Measurements from ENCODE around the gene ODF2L.

ODF2L gene

DNA sequence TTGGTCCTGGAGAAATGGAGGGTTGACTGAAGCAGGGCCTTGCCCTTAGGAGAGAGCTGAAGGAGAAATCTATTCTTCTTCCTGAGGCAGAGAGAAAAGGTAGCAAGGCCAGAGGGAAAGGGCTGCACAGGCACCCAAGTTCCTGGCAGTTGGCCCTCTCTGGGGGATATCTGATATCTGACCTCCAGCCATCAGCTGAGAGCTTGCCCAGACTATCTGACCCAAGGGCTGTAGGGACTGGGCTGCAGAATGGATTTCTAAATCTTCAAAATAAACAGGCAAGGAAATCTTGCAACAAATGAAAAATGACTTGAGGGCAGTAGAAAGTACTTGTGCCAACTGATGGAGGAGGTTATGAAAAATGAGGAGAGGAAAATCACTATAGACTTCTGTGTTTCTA, 27.4 kb upstream of the ODF2L start:
- TF ChIP-seq MAX (IDR thresholded peaks at IDR 0.05; ENCODE audit: low read depth, low read length) (no peak), POLR2A (IDR thresholded peaks at IDR 0.05; ENCODE audit: extremely low read depth, insufficient read length) (no peak), MYC (IDR thresholded peaks at IDR 0.05; ENCODE audit: low read depth, low read length) (no peak), CTCF (IDR thresholded peaks at IDR 0.05; ENCODE audit: low read depth, low read length) (no peak)
- no peak for DNase-seq (ENCODE audit: low read depth)
- H3K4me3 ChIP-seq (ENCODE audit: low read depth, low read length): no peak overlapping the region

- no peak for DNase-seq (ENCODE audit: low read depth)
- TF ChIP-seq CTCF (IDR thresholded peaks at IDR 0.05; ENCODE audit: low read depth, low read length) (no peak), POLR2A (IDR thresholded peaks at IDR 0.05; ENCODE audit: extremely low read depth, insufficient read length) (no peak), MYC (IDR thresholded peaks at IDR 0.05; ENCODE audit: low read depth, low read length) (no peak), MAX (IDR thresholded peaks at IDR 0.05; ENCODE audit: low read depth, low read length) (no peak)
- H3K4me3 ChIP-seq (ENCODE audit: low read depth, low read length): no peak overlapping the region
These were observed 25.6 kb upstream of the ODF2L start for GRCh38 chr1:86421601-86422280.

DNA sequence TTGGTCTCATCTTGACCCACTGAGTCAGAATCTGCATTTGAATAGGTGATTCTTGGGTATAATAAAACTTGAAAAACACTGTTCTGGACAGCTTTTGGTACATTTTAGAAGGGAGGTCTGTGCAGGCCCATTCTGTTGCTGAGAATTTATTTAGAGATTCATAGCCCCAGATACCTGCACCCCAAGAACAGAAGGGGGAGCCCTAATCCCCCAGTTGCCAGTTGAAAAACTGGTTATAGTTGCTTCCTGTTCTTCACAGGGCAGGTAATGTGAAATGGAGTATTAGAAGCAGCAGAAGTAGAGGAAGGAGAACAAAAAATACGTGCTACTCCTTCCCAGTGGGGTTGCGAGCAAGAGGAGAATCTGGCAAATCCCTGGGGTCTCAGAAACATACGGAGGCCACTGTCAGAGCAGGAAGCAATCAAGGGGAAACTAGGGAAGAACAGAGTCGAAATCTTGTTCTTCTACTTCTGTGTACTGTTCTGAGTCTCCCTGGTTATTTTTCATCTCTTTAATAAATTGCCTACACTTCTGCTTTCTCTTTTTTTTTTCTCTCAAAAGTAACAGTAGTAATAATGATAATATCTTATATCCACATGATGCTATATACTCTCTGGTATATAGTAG, 23.3 kb upstream of the ODF2L start:
- peak; percentile 67 for DNase-seq (ENCODE audit: low read depth)
- H3K4me3 ChIP-seq (ENCODE audit: low read depth, low read length): no peak overlapping the region
- TF ChIP-seq MAX (IDR thresholded peaks at IDR 0.05; ENCODE audit: low read depth, low read length): no peak
- TF ChIP-seq CTCF (IDR thresholded peaks at IDR 0.05; ENCODE audit: low read depth, low read length): peak; percentile 71
- TF ChIP-seq MYC (IDR thresholded peaks at IDR 0.05; ENCODE audit: low read depth, low read length): no peak
- no peak for TF ChIP-seq POLR2A (IDR thresholded peaks at IDR 0.05; ENCODE audit: extremely low read depth, insufficient read length)

GRCh38 chr1:86416343-86416742, 20.2 kb upstream of the ODF2L start:
- TF ChIP-seq MAX (IDR thresholded peaks at IDR 0.05; ENCODE audit: low read depth, low read length) (no peak), MYC (IDR thresholded peaks at IDR 0.05; ENCODE audit: low read depth, low read length) (no peak), CTCF (IDR thresholded peaks at IDR 0.05; ENCODE audit: low read depth, low read length) (no peak), POLR2A (IDR thresholded peaks at IDR 0.05; ENCODE audit: extremely low read depth, insufficient read length) (no peak)
- no peak overlapping the region for H3K4me3 ChIP-seq (ENCODE audit: low read depth, low read length)
- no peak for DNase-seq (ENCODE audit: low read depth)

GRCh38 chr1:86410879-86411278, 14.8 kb upstream of the ODF2L start:
- no peak for TF ChIP-seq CTCF (IDR thresholded peaks at IDR 0.05; ENCODE audit: low read depth, low read length)
- TF ChIP-seq MYC (IDR thresholded peaks at IDR 0.05; ENCODE audit: low read depth, low read length): no peak
- no peak for TF ChIP-seq MAX (IDR thresholded peaks at IDR 0.05; ENCODE audit: low read depth, low read length)
- TF ChIP-seq POLR2A (IDR thresholded peaks at IDR 0.05; ENCODE audit: extremely low read depth, insufficient read length): no peak
- no peak overlapping the region for H3K4me3 ChIP-seq (ENCODE audit: low read depth, low read length)
- no peak for DNase-seq (ENCODE audit: low read depth)
